Adrenal gland (tissue), 5 donors: Measurements from ENCODE around the gene CDYL2.

ENCODE experiments used
- POLR2A ChIP-seq, 2 donors: fragments of 450-650 bp; IDR thresholded peaks; one replicate each; pipeline ENCODE4 v1.6.1; 2017; ENCODE audit warnings: antibody characterized with exemption in 2 of 2, mild to moderate bottlenecking in 2 of 2, moderate library complexity in 1 of 2
- TF ChIP-seq, protein P1 (sequence below), 6 experiments: fragments of 450-650 bp in 4 of 6; fragments of 200-600 bp in 2 of 6; sonication (generic) in 1 of 6; IDR thresholded peaks; 1 replicate in 5 of 6; 2 replicates in 1 of 6; pipeline versions ENCODE4 v1.5.1 to v1.8.0; 2016 to 2021; ENCODE audit warnings: antibody characterized with exemption in 6 of 6, mild to moderate bottlenecking in 2 of 6, moderate library complexity in 1 of 6
- donor health status: DM: no; HTN: no; CAD: no.

GRCh38 chr16:80664226-80664625 lies 140.2 kb downstream of the CDYL2 start:
- TF ChIP-seq, protein P1, sequence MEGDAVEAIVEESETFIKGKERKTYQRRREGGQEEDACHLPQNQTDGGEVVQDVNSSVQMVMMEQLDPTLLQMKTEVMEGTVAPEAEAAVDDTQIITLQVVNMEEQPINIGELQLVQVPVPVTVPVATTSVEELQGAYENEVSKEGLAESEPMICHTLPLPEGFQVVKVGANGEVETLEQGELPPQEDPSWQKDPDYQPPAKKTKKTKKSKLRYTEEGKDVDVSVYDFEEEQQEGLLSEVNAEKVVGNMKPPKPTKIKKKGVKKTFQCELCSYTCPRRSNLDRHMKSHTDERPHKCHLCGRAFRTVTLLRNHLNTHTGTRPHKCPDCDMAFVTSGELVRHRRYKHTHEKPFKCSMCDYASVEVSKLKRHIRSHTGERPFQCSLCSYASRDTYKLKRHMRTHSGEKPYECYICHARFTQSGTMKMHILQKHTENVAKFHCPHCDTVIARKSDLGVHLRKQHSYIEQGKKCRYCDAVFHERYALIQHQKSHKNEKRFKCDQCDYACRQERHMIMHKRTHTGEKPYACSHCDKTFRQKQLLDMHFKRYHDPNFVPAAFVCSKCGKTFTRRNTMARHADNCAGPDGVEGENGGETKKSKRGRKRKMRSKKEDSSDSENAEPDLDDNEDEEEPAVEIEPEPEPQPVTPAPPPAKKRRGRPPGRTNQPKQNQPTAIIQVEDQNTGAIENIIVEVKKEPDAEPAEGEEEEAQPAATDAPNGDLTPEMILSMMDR (IDR thresholded peaks at IDR 0.05) = no peak
- no peak for TF ChIP-seq POLR2A (IDR thresholded peaks at IDR 0.05)
